Sigmoid colon (tissue), 7 donors: ENCODE data around the gene DCC. TPM values are rescaled to one million over a fixed set of nuclear protein-coding genes. Genes with fewer than 3 reads are reported as not detected.

ENCODE experiments used
- DNase-seq: peaks from one replicate; pipeline ENCODE4 v3.0.0-alpha.2; 2019
- H3K27ac ChIP-seq, 4 donors: fragments of 200-600 bp; sonication (generic); one replicate each; pipeline ENCODE4 v1.5.1; 2016 to 2019; ENCODE audit warnings: mild to moderate bottlenecking in 1 of 4
- H3K27me3 ChIP-seq, 3 donors: fragments of 200-600 bp; sonication (generic); one replicate each; pipeline ENCODE4 v1.5.1; 2019; ENCODE audit warnings: mild to moderate bottlenecking in 1 of 3
- H3K36me3 ChIP-seq, 4 donors: fragments of 200-600 bp; sonication (generic); one replicate each; pipeline ENCODE4 v1.5.1; 2016 to 2019
- H3K4me1 ChIP-seq, 4 donors: fragments of 200-600 bp; sonication (generic); one replicate each; pipeline ENCODE4 v1.5.1; 2017 to 2019
- H3K4me3 ChIP-seq, 4 donors: fragments of 200-600 bp; sonication (generic); one replicate each; pipeline ENCODE4 v1.5.1; 2017 to 2019; ENCODE audit warnings: mild to moderate bottlenecking in 2 of 4, moderate library complexity in 1 of 4
- H3K9me3 ChIP-seq, 4 donors: fragments of 200-600 bp in 3 of 4; sonication (generic) in 3 of 4; one replicate each; pipeline versions ENCODE4 v1.5.1 to v1.6.1; 2013 to 2019
- CTCF ChIP-seq, 4 experiments: fragments of 450-650 bp in 3 of 4; fragments of 200-600 bp in 1 of 4; IDR thresholded peaks; one replicate each; pipeline ENCODE4 v1.5.1; 2016 to 2019; ENCODE audit warnings: antibody characterized with exemption in 4 of 4, mild to moderate bottlenecking in 3 of 4, moderate library complexity in 2 of 4
- EP300 ChIP-seq, 4 donors: sonication (generic); formaldehyde crosslinking; IDR thresholded peaks; one replicate each; pipeline ENCODE4 v1.6.1; 2017; ENCODE audit warnings: antibody characterized with exemption in 4 of 4
- POLR2A ChIP-seq, 2 donors: fragments of 450-650 bp; IDR thresholded peaks; one replicate each; pipeline ENCODE4 v1.6.1; 2016; ENCODE audit warnings: antibody characterized with exemption in 2 of 2, mild to moderate bottlenecking in 2 of 2, moderate library complexity in 2 of 2
- POLR2AphosphoS5 ChIP-seq, 4 donors: sonication (generic); formaldehyde crosslinking; IDR thresholded peaks; one replicate each; pipeline ENCODE4 v1.6.1; 2017; ENCODE audit warnings: antibody characterized with exemption in 4 of 4
- WGBS, 2 donors: extraction: QIAGEN DNeasy Blood & Tissue Kit; methylation state at CpG; one replicate each; pipeline ENCODE4 v1.1.7; 2013; 5-methylcytosine and 5-hydroxymethylcytosine counted together
- intact Hi-C: fragments of 100-400 bp; cut with DNase I; formaldehyde crosslinking; loops from one replicate; pipeline ENCODE4 v1.15.1; 2023
- polyA plus RNA-seq, 3 donors: library from polyadenylated mRNA; stranded (reverse); fragments of 200-250 nt; gene quantifications; one replicate each; pipeline ENCODE4 v1.2.3, GENCODE V29; 2013
- total RNA-seq, 4 donors: library from RNA; depleted of rRNA; stranded (reverse); fragments of >200 nt; gene quantifications; one replicate each; pipeline ENCODE4 v1.1.0, GENCODE V29; 2016
- donor health status: healthy with polysubstance abuse.
- donor health status: Bipolar disorder and iron deficiency.
- donor health status: healthy.

The DCC gene
- total and polyA plus RNA-seq, 7 donors: 0.04 to 0.83 (median 0.36) TPM; not detected in 2

DNA sequence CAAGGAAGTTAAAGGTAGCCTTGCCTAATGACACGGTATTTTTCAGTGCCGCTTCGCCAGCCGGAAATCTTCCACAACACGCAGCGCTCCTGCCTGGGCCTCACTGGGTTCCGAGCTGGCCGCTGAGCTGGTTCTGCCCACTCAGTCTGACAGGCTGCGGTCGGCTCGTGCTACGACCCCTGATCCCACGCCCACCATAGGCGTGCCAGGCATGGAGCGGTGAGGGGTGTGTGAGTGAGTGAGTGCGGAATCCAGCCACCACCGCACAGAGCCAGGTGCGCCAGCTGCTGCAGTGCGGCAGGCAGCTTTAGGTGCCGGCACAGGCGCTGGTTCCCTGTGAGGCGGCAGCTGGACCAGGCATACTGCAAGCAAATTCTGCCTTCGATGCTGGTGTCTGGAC, 407.9 kb downstream of the DCC start:
- 96% methylated on average over 23 of the region's 23 CpGs for WGBS, 2 donors
- H3K9me3 ChIP-seq: no peaks in the 10 kb centered on the region
- no peak for TF ChIP-seq POLR2A (IDR thresholded peaks at IDR 0.05)
- TF ChIP-seq EP300 (IDR thresholded peaks at IDR 0.05): no peak
- TF ChIP-seq POLR2AphosphoS5 (IDR thresholded peaks at IDR 0.05): no peak
- no peaks in the 10 kb centered on the region for H3K27me3 ChIP-seq
- no peak for DNase-seq
- H3K4me1 ChIP-seq: no peaks in the 10 kb centered on the region
- no peaks in the 10 kb centered on the region for H3K36me3 ChIP-seq
- no peak overlapping the region for H3K4me3 ChIP-seq
- intact Hi-C loops: no loop called here
- no peak overlapping the region for H3K27ac ChIP-seq

DNA sequence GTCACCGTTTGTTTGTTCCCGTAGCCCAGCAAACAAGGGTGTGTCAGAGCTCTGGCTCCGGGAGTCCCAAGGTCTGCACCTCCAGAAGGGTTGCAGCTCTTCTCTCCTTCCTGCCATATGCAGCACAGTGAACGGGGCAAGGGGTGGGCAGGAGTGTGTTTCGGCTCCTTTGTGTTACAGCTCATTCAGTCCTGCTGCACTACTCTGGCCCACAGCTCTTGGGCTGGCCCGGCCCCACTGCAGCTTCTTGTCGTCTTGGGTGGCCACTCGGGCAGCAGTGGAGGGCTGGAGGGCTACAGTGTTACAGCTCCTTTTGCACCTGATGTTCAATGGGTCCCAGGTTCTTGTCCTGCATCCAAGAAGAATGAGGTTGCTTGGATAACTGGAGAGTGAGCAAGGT, 408.3 kb downstream of the DCC start:
- no peak for DNase-seq
- H3K36me3 ChIP-seq: no peaks in the 10 kb centered on the region
- WGBS, 2 donors: 78 to 92% methylated on average over 8 of the region's 8 CpGs
- no peak overlapping the region for H3K27ac ChIP-seq
- TF ChIP-seq POLR2AphosphoS5 (IDR thresholded peaks at IDR 0.05) (no peak), CTCF (IDR thresholded peaks at IDR 0.05) (no peak), POLR2A (IDR thresholded peaks at IDR 0.05) (no peak), EP300 (IDR thresholded peaks at IDR 0.05) (no peak)
- no peaks in the 10 kb centered on the region for H3K9me3 ChIP-seq
- no peaks in the 10 kb centered on the region for H3K27me3 ChIP-seq
- no peaks in the 10 kb centered on the region for H3K4me1 ChIP-seq
- no peak overlapping the region for H3K4me3 ChIP-seq
- intact Hi-C loops: no loop called here

DNA sequence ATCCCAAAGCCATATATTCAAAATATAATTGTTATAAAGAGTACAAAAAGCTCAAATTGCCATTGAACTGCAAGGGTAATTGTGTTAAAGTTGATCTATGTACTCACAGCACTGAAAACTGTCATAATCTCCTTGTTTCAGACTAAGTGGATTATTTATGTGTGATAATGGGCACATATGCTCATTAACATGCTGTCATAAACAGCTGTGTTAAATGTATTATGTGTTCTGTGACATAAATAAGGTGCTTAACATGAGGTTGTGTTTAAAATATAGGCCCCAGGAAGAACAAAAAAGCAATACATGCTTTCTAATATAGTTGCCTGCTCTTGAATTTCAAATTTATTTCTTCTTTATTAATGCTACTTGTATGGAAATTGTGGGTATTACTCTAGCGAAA, 409.5 kb downstream of the DCC start:
- Histone ChIP-seq H3K9me3 (no peaks in the 10 kb centered on the region), H3K27ac (no peak overlapping the region), H3K27me3 (no peaks in the 10 kb centered on the region), H3K4me1 (no peaks in the 10 kb centered on the region), H3K36me3 (no peaks in the 10 kb centered on the region), H3K4me3 (no peak overlapping the region)
- DNase-seq: no peak
- 90 to 91% methylated on average over 1 of the region's 1 CpG for WGBS, 2 donors
- TF ChIP-seq EP300 (IDR thresholded peaks at IDR 0.05) (no peak), CTCF (IDR thresholded peaks at IDR 0.05) (no peak), POLR2A (IDR thresholded peaks at IDR 0.05) (no peak), POLR2AphosphoS5 (IDR thresholded peaks at IDR 0.05) (no peak)
- intact Hi-C loops: no loop called here

DNA sequence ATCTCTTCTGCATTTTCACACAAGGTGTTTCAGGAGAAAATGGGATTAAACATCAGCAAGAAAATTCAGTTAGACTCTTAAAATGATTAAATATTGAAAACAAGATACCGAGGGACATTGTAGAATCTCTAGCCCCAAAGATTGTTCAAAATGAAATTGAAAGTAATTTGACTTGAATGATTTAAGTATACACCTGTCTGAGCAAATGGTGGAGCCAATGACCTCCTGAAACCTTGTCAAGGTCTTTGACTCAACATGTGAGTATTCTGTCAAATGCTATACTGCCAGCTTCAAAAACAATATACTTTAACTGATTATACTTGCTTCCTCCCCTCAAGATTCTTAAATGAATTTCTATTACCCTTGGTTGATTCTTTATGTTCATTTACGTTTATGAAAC, 411.0 kb downstream of the DCC start:
- Histone ChIP-seq H3K4me3 (no peak overlapping the region), H3K27ac (no peak overlapping the region), H3K4me1 (no peaks in the 10 kb centered on the region), H3K27me3 (no peaks in the 10 kb centered on the region), H3K9me3 (no peaks in the 10 kb centered on the region), H3K36me3 (no peaks in the 10 kb centered on the region)
- no peak for DNase-seq
- TF ChIP-seq EP300 (IDR thresholded peaks at IDR 0.05) (no peak), CTCF (IDR thresholded peaks at IDR 0.05) (no peak), POLR2A (IDR thresholded peaks at IDR 0.05) (no peak), POLR2AphosphoS5 (IDR thresholded peaks at IDR 0.05) (no peak)
- WGBS, 2 donors: 52 to 55% methylated on average over 2 of the region's 2 CpGs
- intact Hi-C loops: no loop called here

DNA sequence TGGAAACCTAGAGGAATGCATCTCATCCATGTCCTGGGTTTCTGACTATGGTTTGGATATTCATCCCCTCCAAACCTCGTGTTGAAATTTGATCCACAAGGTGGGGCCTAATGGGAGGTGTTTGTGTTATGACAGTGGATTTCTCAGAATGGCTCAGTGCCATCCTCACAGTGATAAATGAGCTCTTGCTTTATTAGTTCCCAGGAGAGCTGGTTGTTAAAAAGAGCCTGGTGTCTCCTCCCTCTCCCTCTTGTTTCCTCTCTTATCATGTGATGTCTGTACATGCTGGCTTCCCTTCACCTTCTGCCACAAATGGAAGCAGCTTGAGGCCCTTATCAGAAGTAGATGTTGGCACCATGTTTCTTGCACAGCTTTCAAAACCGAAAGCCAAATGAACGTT, 424.3 kb downstream of the DCC start:
- Histone ChIP-seq H3K36me3 (no peaks in the 10 kb centered on the region), H3K9me3 (no peaks in the 10 kb centered on the region), H3K4me3 (no peak overlapping the region), H3K4me1 (peaks cover 0 to 5% (median 0%) of the 10 kb centered on the region in 4 donors), H3K27ac (no peak overlapping the region), H3K27me3 (no peaks in the 10 kb centered on the region)
- TF ChIP-seq POLR2AphosphoS5 (IDR thresholded peaks at IDR 0.05) (no peak), POLR2A (IDR thresholded peaks at IDR 0.05) (no peak), EP300 (IDR thresholded peaks at IDR 0.05) (no peak), CTCF (IDR thresholded peaks at IDR 0.05) (no peak)
- 46 to 57% methylated on average over 3 of the region's 3 CpGs for WGBS, 2 donors
- DNase-seq: no peak
- intact Hi-C loops: no loop called here
